Raji (cell line): ENCODE results near the gene RNF180.

ENCODE experiments used
- POLR2A ChIP-seq: IDR thresholded peaks from 2 replicates; pipeline ENCODE4 v1.6.1; 2011; ENCODE audit warnings: low read depth, low read length, control low read depth; ENCODE audit not compliant: insufficient read depth

Gene RNF180

GRCh38 chr5:64417390-64417789 is 251.7 kb downstream of the RNF180 start:
- no peak for TF ChIP-seq POLR2A

GRCh38 chr5:64418013-64418412 is 252.4 kb downstream of the RNF180 start:
- TF ChIP-seq POLR2A = no peak
